ENCODE measurements around the gene ZNF333. TPM values are rescaled to one million over a fixed set of nuclear protein-coding genes. Genes with fewer than 3 reads are reported as not detected.
A peak's percentile ranks its signal among the peaks of the same experiment; 100 is the strongest.

The ZNF333 gene
- total RNA-seq, 2 experiments from 2014 or later, result 11.7 to 12.7 TPM

DNA sequence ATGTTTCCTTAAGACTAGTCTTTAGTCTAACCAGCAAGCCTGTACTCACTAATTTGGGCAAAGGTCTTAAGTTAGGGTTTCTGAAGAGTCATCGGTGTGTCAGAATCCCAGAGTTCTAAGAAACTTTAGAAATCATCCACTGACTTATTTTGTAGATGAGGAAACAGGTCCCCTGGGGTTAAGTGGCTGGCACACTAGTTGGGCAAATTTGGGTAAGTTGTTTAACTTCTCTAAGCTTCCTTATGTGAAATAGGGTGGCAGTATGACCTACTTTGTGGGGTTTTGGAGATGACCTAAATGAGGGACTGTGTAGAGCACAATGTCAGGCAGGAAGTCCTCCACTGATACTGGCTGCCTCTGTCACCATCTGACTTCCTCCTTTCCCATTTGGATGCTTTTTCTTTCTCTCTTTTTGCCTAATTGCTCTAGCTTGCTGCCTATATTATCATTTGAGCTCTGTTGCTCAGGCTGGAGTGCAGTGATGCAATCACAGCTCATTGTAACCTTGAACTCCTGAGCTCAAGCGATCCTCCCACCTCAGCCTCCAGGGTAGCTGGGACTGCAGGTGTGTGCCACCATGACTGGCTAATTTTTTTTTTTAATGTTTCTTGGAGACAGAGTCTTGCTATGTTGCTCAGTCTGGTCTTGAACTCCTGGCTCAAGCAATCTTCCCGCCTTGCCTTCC lies 17.5 kb upstream of the ZNF333 start:
- H3K9me3 Mint-ChIP-seq (ENCODE audit: low read depth), result peaks cover 10% of the 10 kb centered on the region
- H3K4me3 Mint-ChIP-seq, result no peak overlapping the region
- H3K4me1 Mint-ChIP-seq, result peaks cover 10% of the 10 kb centered on the region
- intact Hi-C loops (cut with DNase I, micrococcal nuclease), result no loop called here
- DNase-seq (no peak), ATAC-seq (no peak)
- ChIA-PET CTCF (interaction anchor here (1.0 to 2.3 kb wide), 2 partner anchors 13 to 16 kb away, joined by 3 to 20 read pairs; no protein-coding TSS in a partner anchor), POLR2A (no interaction called here)
- H3K27me3 Mint-ChIP-seq, result peaks cover 19% of the 10 kb centered on the region
- H3K36me3 Mint-ChIP-seq (ENCODE audit: low read depth), result no peaks in the 10 kb centered on the region
- H3K27ac Mint-ChIP-seq, result no peak overlapping the region

DNA sequence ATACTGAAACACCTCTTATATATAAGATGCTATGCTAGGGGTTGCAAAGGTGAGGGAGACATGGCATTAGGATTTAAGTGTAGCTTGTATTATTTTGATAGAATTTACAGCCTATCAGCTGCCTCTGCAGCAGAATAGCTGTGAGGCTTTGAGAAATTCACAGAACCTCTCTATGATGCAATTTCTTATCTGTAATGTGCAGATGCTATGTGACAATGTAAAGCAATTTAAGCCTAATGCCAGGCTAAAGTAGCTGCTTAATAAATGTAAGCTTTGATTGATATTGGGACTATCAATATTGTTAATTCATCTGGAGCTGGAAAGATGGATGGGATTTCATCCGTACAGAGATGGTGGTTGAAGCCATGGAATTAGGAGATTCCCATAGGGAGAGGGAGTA lies 16.8 kb upstream of the ZNF333 start:
- Mint-ChIP-seq H3K4me3 (no peak overlapping the region), H3K36me3 (ENCODE audit: low read depth) (no peaks in the 10 kb centered on the region), H3K9me3 (ENCODE audit: low read depth) (peaks cover 10% of the 10 kb centered on the region), H3K4me1 (peaks cover 6% of the 10 kb centered on the region), H3K27me3 (peaks cover 19% of the 10 kb centered on the region), H3K27ac (no peak overlapping the region)
- CTCF ChIA-PET, result interaction anchor here (0.5 to 2.3 kb wide), 3 partner anchors 12 to 68 kb away, joined by 3 to 20 read pairs (median 3); no protein-coding TSS in a partner anchor
- ATAC-seq (no peak), DNase-seq (no peak)
- POLR2A ChIA-PET, result no interaction called here
- intact Hi-C loops (cut with DNase I, micrococcal nuclease), result no loop called here

- Mint-ChIP-seq H3K9me3 (ENCODE audit: low read depth) (peaks cover 5% of the 10 kb centered on the region), H3K4me3 (no peak within 1 kb of the TSS), H3K27ac (no peak within 1 kb of the TSS), H3K27me3 (peaks cover 17% of the 10 kb centered on the region), H3K4me1 (peaks cover 2% of the 10 kb centered on the region), H3K36me3 (ENCODE audit: low read depth) (no peaks in the 10 kb centered on the region)
- DNase-seq (no peak), ATAC-seq (no peak)
- intact Hi-C loops (cut with DNase I, micrococcal nuclease), result no loop called here
- ChIA-PET CTCF (interaction anchor here (0.8 kb wide), 1 partner anchor 12 kb away, joined by 5 read pairs; no protein-coding TSS in a partner anchor), POLR2A (interaction anchor here (0.6 kb wide), 1 partner anchor 70 kb away, joined by 6 read pairs; no protein-coding TSS in a partner anchor)
Measured at GRCh38 chr19:14674764-14675163, 15.1 kb upstream of the ZNF333 start, which contains the start of gene ADGRE3. ADGRE3 (minus strand) TSS chr19:14674844; CDS start chr19:14674770, 74 bp downstream.

DNA sequence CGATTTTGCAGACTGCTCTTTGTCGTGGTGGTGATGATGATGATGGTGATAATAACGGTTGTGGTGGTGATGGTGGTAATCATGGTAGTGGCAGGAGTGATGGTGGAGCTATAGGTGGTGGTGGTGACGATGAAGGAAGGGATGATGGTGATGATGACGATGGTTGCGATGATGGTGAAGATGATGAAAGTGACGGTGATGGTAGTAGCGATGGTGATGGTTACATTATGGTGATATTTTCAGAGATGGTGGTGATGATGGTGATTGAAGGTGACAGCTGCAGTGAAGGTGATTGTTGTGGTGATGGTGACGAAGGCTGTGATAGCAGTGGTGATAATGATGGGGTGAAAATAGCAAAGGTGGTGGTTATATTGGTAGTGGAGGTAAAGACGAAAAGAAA lies 13.1 kb upstream of the ZNF333 start:
- Mint-ChIP-seq H3K4me3 (no peak overlapping the region), H3K9me3 (ENCODE audit: low read depth) (no peaks in the 10 kb centered on the region), H3K36me3 (ENCODE audit: low read depth) (no peaks in the 10 kb centered on the region), H3K27ac (no peak overlapping the region), H3K27me3 (peaks cover 19% of the 10 kb centered on the region), H3K4me1 (peaks cover 2% of the 10 kb centered on the region)
- CTCF ChIA-PET, result interaction anchor here (0.6 to 2.1 kb wide), 5 partner anchors 9 to 105 kb away, joined by 3 to 11 read pairs (median 4); partner anchors contain the start of gene NDUFB7
- intact Hi-C loops (cut with DNase I, micrococcal nuclease), result loop anchor here in 1 of 2 experiments (1.0 kb wide), 1 partner anchor 8 kb away; no protein-coding TSS in a partner anchor
- POLR2A ChIA-PET, result no interaction called here
- ATAC-seq, result peak; percentile 14
- no peak for DNase-seq

DNA sequence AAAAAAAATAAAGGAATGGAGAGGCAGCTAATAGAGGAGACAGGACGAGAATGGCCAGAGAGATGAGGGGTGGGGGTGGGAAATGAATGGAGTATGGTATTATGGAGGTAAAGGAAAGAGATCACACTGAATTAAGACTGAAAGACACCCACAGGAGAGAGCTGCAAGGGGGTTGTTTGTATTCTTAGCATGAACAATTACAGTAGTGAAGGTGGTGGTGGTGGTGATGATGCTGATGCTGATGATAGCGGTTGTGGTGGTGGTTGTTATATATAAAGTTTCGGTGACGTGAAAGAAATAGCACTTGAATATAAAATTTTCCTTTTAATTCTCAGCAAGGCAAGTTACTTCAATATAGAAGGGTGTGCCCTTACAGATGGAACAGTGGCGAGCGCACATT lies 12.4 kb upstream of the ZNF333 start:
- ChIA-PET CTCF (interaction anchor here (0.6 to 2.1 kb wide), 3 partner anchors 9 to 106 kb away, joined by 3 to 11 read pairs (median 5); partner anchors contain the start of gene NDUFB7), POLR2A (interaction anchor here (0.5 to 0.6 kb wide), 3 partner anchors 296 to 1401 kb away, joined by 3 to 4 read pairs (median 3); no protein-coding TSS in a partner anchor)
- Mint-ChIP-seq H3K27me3 (peaks cover 21% of the 10 kb centered on the region), H3K4me1 (peaks cover 2% of the 10 kb centered on the region), H3K9me3 (ENCODE audit: low read depth) (no peaks in the 10 kb centered on the region), H3K27ac (no peak overlapping the region), H3K4me3 (no peak overlapping the region), H3K36me3 (ENCODE audit: low read depth) (no peaks in the 10 kb centered on the region)
- intact Hi-C loops (cut with DNase I, micrococcal nuclease), result loop anchor here in 1 of 2 experiments (1.0 kb wide), 1 partner anchor 9 kb away; no protein-coding TSS in a partner anchor
- ATAC-seq (peak; percentile 89), DNase-seq (peak; percentile 62)

DNA sequence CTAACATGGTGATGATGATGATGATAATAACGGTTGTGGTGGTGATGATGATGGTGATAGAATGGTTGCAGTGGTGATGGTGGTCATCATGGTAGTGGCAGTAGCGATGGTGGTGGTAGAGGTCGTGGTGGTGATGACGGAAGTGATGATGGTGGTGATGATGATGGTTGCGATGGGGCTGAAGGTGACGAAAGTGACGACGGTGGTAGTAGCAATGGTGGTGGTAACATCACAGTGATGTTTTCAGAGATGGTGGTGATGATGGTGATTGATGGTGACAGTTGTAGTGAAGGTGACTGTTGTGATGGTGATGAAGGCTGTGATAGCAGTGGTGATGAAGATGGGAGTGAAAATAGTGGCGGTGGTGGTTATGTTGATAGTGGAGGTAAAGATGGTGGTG lies 11.6 kb upstream of the ZNF333 start:
- H3K36me3 Mint-ChIP-seq (ENCODE audit: low read depth), result no peaks in the 10 kb centered on the region
- ATAC-seq (no peak), DNase-seq (no peak)
- H3K4me1 Mint-ChIP-seq, result peaks cover 2% of the 10 kb centered on the region
- H3K27ac Mint-ChIP-seq, result no peak overlapping the region
- intact Hi-C loops (cut with DNase I, micrococcal nuclease), result no loop called here
- H3K27me3 Mint-ChIP-seq, result peaks cover 20% of the 10 kb centered on the region
- no peak overlapping the region for H3K4me3 Mint-ChIP-seq
- ChIA-PET POLR2A (no interaction called here), CTCF (interaction anchor here (1.4 kb wide), 1 partner anchor 10 kb away, joined by 4 read pairs; no protein-coding TSS in a partner anchor)
- H3K9me3 Mint-ChIP-seq (ENCODE audit: low read depth), result no peaks in the 10 kb centered on the region

GRCh38 chr19:14682084-14682483 lies 7.8 kb upstream of the ZNF333 start:
- intact Hi-C loops (cut with DNase I, micrococcal nuclease), result no loop called here

GRCh38 chr19:14683439-14683838 lies 6.4 kb upstream of the ZNF333 start:
- peak; percentile 23 for ATAC-seq
- H3K4me3 Mint-ChIP-seq, result no peak overlapping the region

More at GRCh38 chr19:14682084-14682483, 7.8 kb upstream of the ZNF333 start:
- H3K27ac Mint-ChIP-seq, result no peak overlapping the region
- H3K27me3 Mint-ChIP-seq, result peaks cover 7% of the 10 kb centered on the region
- no peak for DNase-seq
- H3K4me3 Mint-ChIP-seq, result no peak overlapping the region
- ChIA-PET CTCF (interaction anchor here (1.2 kb wide), 1 partner anchor 102 kb away, joined by 3 read pairs; no protein-coding TSS in a partner anchor), POLR2A (no interaction called here)
- no peak for ATAC-seq
- no peaks in the 10 kb centered on the region for H3K4me1 Mint-ChIP-seq
- H3K36me3 Mint-ChIP-seq (ENCODE audit: low read depth), result no peaks in the 10 kb centered on the region
- H3K9me3 Mint-ChIP-seq (ENCODE audit: low read depth), result no peaks in the 10 kb centered on the region

GRCh38 chr19:14686411-14686810 lies 3.4 kb upstream of the ZNF333 start:
- no peak overlapping the region for H3K27ac Mint-ChIP-seq
- POLR2A ChIA-PET, result interaction anchor here (0.6 kb wide), 1 partner anchor 1386 kb away, joined by 4 read pairs; no protein-coding TSS in a partner anchor

More at GRCh38 chr19:14683439-14683838, 6.4 kb upstream of the ZNF333 start:
- DNase-seq, result peak; percentile 15
- H3K27me3 Mint-ChIP-seq, result peaks cover 7% of the 10 kb centered on the region
- H3K9me3 Mint-ChIP-seq (ENCODE audit: low read depth), result no peaks in the 10 kb centered on the region
- H3K36me3 Mint-ChIP-seq (ENCODE audit: low read depth), result no peaks in the 10 kb centered on the region
- H3K4me1 Mint-ChIP-seq, result no peaks in the 10 kb centered on the region
- no peak overlapping the region for H3K27ac Mint-ChIP-seq
- ChIA-PET POLR2A (no interaction called here), CTCF (interaction anchor here (0.7 to 9.1 kb wide), 3 partner anchors 70 to 127 kb away, joined by 3 to 244 read pairs (median 3); partner anchors contain the start of gene NDUFB7)
- intact Hi-C loops (cut with DNase I, micrococcal nuclease), result no loop called here

DNA sequence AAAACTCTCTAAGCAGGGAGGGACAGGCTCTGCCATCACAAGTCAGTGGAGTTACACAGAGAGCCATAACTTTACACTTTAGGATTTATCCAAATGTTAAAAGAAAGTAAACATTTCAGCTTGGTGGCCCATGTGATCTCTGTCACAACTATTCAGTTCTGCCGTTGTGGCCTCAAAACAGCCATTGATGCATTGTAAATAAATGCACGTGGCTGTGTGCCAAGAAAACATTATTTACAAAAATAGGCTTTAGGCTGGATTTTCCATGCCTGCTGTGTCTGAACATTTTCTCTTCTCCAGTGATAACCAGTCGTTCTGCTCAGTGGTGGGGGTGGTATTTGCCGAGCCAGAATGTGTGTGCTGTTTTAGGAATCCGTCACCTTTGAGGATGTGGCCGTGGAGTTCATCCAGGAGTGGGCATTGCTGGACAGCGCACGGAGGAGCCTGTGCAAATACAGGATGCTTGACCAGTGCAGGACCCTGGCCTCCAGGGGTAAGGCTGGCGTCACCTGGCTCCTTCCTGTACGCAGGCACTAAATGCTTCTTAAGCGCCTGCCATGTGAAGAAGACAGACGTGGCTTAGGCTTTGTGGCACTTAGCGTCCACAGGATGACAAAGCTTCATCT lies 4.9 kb downstream of the ZNF333 start:
- DNase-seq, result no peak
- H3K9me3 Mint-ChIP-seq (ENCODE audit: low read depth), result no peaks in the 10 kb centered on the region
- intact Hi-C loops (cut with DNase I, micrococcal nuclease), result no loop called here
- H3K4me3 Mint-ChIP-seq, result no peak overlapping the region
- H3K36me3 Mint-ChIP-seq (ENCODE audit: low read depth), result peaks cover 23% of the 10 kb centered on the region
- ChIA-PET POLR2A (no interaction called here), CTCF (interaction anchor here (0.8 to 2.1 kb wide), 3 partner anchors 9 to 122 kb away, joined by 3 to 8 read pairs (median 4); no protein-coding TSS in a partner anchor)
- ATAC-seq, result no peak
- H3K27ac Mint-ChIP-seq, result no peak overlapping the region
- H3K27me3 Mint-ChIP-seq, result no peaks in the 10 kb centered on the region
- H3K4me1 Mint-ChIP-seq, result peaks cover 15% of the 10 kb centered on the region

More at GRCh38 chr19:14686411-14686810, 3.4 kb upstream of the ZNF333 start:
- intact Hi-C loops (cut with DNase I, micrococcal nuclease), result loop anchor here (1.0 to 5.0 kb wide), 3 partner anchors 112 to 254 kb away; partner anchors contain the start of gene PKN1 (in 1 of the 2)
- H3K4me1 Mint-ChIP-seq, result peaks cover 12% of the 10 kb centered on the region
- no peak for ATAC-seq
- H3K36me3 Mint-ChIP-seq (ENCODE audit: low read depth), result no peaks in the 10 kb centered on the region
- no peaks in the 10 kb centered on the region for H3K9me3 Mint-ChIP-seq (ENCODE audit: low read depth)
- peaks cover 4% of the 10 kb centered on the region for H3K27me3 Mint-ChIP-seq
- DNase-seq, result peak; percentile 64
- CTCF ChIA-PET, result interaction anchor here (0.6 to 9.1 kb wide), 23 partner anchors 10 to 741 kb away, joined by 3 to 244 read pairs (median 5); partner anchors contain the start of genes ADGRE2, ADGRE3 and NDUFB7
- H3K4me3 Mint-ChIP-seq, result no peak overlapping the region

DNA sequence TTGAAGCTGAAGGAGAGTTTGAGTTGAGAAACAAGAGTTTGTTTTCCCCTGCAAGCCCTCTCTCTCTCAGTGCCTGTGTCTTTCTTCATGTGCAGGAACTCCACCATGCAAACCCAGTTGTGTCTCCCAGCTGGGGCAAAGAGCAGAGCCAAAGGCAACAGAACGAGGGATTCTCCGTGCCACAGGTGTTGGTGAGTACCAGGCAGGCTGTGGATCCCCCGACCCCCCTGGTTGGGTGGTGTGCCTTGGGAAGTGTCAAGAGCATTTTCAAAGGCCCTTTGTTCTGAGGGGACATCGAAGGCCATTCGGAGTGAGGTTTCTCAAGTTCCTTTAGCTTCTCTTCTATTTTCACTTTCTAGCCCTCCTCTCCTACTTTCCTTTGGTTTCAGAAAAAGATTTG lies 5.6 kb downstream of the ZNF333 start:
- no peak overlapping the region for H3K27ac Mint-ChIP-seq
- ATAC-seq, result no peak
- H3K9me3 Mint-ChIP-seq (ENCODE audit: low read depth), result no peaks in the 10 kb centered on the region
- intact Hi-C loops (cut with DNase I, micrococcal nuclease), result no loop called here
- ChIA-PET CTCF (interaction anchor here (2.1 kb wide), 1 partner anchor 9 kb away, joined by 8 read pairs; no protein-coding TSS in a partner anchor), POLR2A (no interaction called here)
- DNase-seq, result no peak
- no peak overlapping the region for H3K4me3 Mint-ChIP-seq
- no peaks in the 10 kb centered on the region for H3K27me3 Mint-ChIP-seq
- H3K36me3 Mint-ChIP-seq (ENCODE audit: low read depth), result peaks cover 28% of the 10 kb centered on the region
- peaks cover 13% of the 10 kb centered on the region for H3K4me1 Mint-ChIP-seq
